ENCODE data around the gene NRG3. TPM values are rescaled to one million over a fixed set of nuclear protein-coding genes. Genes with fewer than 3 reads are reported as not detected.
"Not testable (repeated sequence)": the region's sequence is repeated elsewhere in the genome, so short reads cannot be mapped to it uniquely, and the experiment has no call there.

Gene NRG3
- polyA plus RNA-seq, 2 donors, result 0.01 to 0.04 TPM

GRCh38 chr10:82040336-82040735 is 165.3 kb downstream of the NRG3 start:
- Histone ChIP-seq H3K4me1 (ENCODE audit: control insufficient read depth in 2 of 2, insufficient read depth in 2 of 2, low read length in 1 of 2) (no peaks in the 10 kb centered on the region), H3K27me3 (ENCODE audit: control insufficient read depth in 1 of 2, insufficient read depth in 2 of 2, low read length in 2 of 2) (no peaks in the 10 kb centered on the region), H3K27ac (ENCODE audit: low read depth in 2 of 2, low read length in 1 of 2) (no peak overlapping the region), H3K4me3 (ENCODE audit: low read depth in 1 of 2, low read length in 2 of 2) (no peak overlapping the region), H3K36me3 (ENCODE audit: control insufficient read depth in 2 of 2, insufficient read depth in 2 of 2, low read length in 1 of 2) (no peaks in the 10 kb centered on the region), H3K9me3 (ENCODE audit: control insufficient read depth in 2 of 2, insufficient read depth in 1 of 2, low read depth in 1 of 2, low read length in 1 of 2) (peaks cover 0 to 2% of the 10 kb centered on the region in 2 donors)
- WGBS, 2 donors, result 85 to 87% methylated on average over 1 of the region's 1 CpG

GRCh38 chr10:82041018-82041417 is 166.0 kb downstream of the NRG3 start:
- H3K4me1 ChIP-seq (ENCODE audit: control insufficient read depth in 2 of 2, insufficient read depth in 2 of 2, low read length in 1 of 2), result no peaks in the 10 kb centered on the region
- H3K4me3 ChIP-seq (ENCODE audit: low read depth in 1 of 2, low read length in 2 of 2), result no peak overlapping the region
- no peaks in the 10 kb centered on the region for H3K36me3 ChIP-seq (ENCODE audit: control insufficient read depth in 2 of 2, insufficient read depth in 2 of 2, low read length in 1 of 2)
- H3K27ac ChIP-seq (ENCODE audit: low read depth in 2 of 2, low read length in 1 of 2), result no peak overlapping the region
- 94 to 97% methylated on average over 2 of the region's 2 CpGs for WGBS, 2 donors
- H3K9me3 ChIP-seq (ENCODE audit: control insufficient read depth in 2 of 2, insufficient read depth in 1 of 2, low read depth in 1 of 2, low read length in 1 of 2), result peaks cover 0 to 2% of the 10 kb centered on the region in 2 donors
- H3K27me3 ChIP-seq (ENCODE audit: control insufficient read depth in 1 of 2, insufficient read depth in 2 of 2, low read length in 2 of 2), result no peaks in the 10 kb centered on the region

- Histone ChIP-seq H3K4me1 (ENCODE audit: control insufficient read depth in 2 of 2, insufficient read depth in 2 of 2, low read length in 1 of 2) (no peaks in the 10 kb centered on the region), H3K4me3 (ENCODE audit: low read depth in 1 of 2, low read length in 2 of 2) (no peak overlapping the region), H3K36me3 (ENCODE audit: control insufficient read depth in 2 of 2, insufficient read depth in 2 of 2, low read length in 1 of 2) (no peaks in the 10 kb centered on the region), H3K27me3 (ENCODE audit: control insufficient read depth in 1 of 2, insufficient read depth in 2 of 2, low read length in 2 of 2) (no peaks in the 10 kb centered on the region), H3K9me3 (ENCODE audit: control insufficient read depth in 2 of 2, insufficient read depth in 1 of 2, low read depth in 1 of 2, low read length in 1 of 2) (no peaks in the 10 kb centered on the region), H3K27ac (ENCODE audit: low read depth in 2 of 2, low read length in 1 of 2) (no peak overlapping the region)
- WGBS, 2 donors, result 88 to 96% methylated on average over 1 of the region's 1 CpG
Observed at GRCh38 chr10:82056391-82056790, 181.4 kb downstream of the NRG3 start.

GRCh38 chr10:82067192-82067591 is 192.2 kb downstream of the NRG3 start:
- not testable (repeated sequence) for H3K27me3 ChIP-seq (ENCODE audit: control insufficient read depth in 1 of 2, insufficient read depth in 2 of 2, low read length in 2 of 2); H3K36me3 ChIP-seq (ENCODE audit: control insufficient read depth in 2 of 2, insufficient read depth in 2 of 2, low read length in 1 of 2); H3K4me1 ChIP-seq (ENCODE audit: control insufficient read depth in 2 of 2, insufficient read depth in 2 of 2, low read length in 1 of 2); H3K9me3 ChIP-seq (ENCODE audit: control insufficient read depth in 2 of 2, insufficient read depth in 1 of 2, low read depth in 1 of 2, low read length in 1 of 2); H3K4me3 ChIP-seq (ENCODE audit: low read depth in 1 of 2, low read length in 2 of 2); H3K27ac ChIP-seq (ENCODE audit: low read depth in 2 of 2, low read length in 1 of 2)
- WGBS, 2 donors, result 86 to 89% methylated on average over 6 of the region's 6 CpGs

- no peaks in the 10 kb centered on the region for H3K4me1 ChIP-seq (ENCODE audit: control insufficient read depth in 2 of 2, insufficient read depth in 2 of 2, low read length in 1 of 2)
- H3K27ac ChIP-seq (ENCODE audit: low read depth in 2 of 2, low read length in 1 of 2), result no peak overlapping the region
- no peaks in the 10 kb centered on the region for H3K36me3 ChIP-seq (ENCODE audit: control insufficient read depth in 2 of 2, insufficient read depth in 2 of 2, low read length in 1 of 2)
- 63 to 73% methylated on average over 2 of the region's 2 CpGs for WGBS, 2 donors
- H3K9me3 ChIP-seq (ENCODE audit: control insufficient read depth in 2 of 2, insufficient read depth in 1 of 2, low read depth in 1 of 2, low read length in 1 of 2), result no peaks in the 10 kb centered on the region
- no peak overlapping the region for H3K4me3 ChIP-seq (ENCODE audit: low read depth in 1 of 2, low read length in 2 of 2)
- H3K27me3 ChIP-seq (ENCODE audit: control insufficient read depth in 1 of 2, insufficient read depth in 2 of 2, low read length in 2 of 2), result no peaks in the 10 kb centered on the region
Observed at GRCh38 chr10:82068501-82068900, 193.5 kb downstream of the NRG3 start.

- Histone ChIP-seq H3K27me3 (ENCODE audit: control insufficient read depth in 1 of 2, insufficient read depth in 2 of 2, low read length in 2 of 2) (no peaks in the 10 kb centered on the region), H3K36me3 (ENCODE audit: control insufficient read depth in 2 of 2, insufficient read depth in 2 of 2, low read length in 1 of 2) (no peaks in the 10 kb centered on the region), H3K4me1 (ENCODE audit: control insufficient read depth in 2 of 2, insufficient read depth in 2 of 2, low read length in 1 of 2) (no peaks in the 10 kb centered on the region), H3K27ac (ENCODE audit: low read depth in 2 of 2, low read length in 1 of 2) (no peak overlapping the region), H3K9me3 (ENCODE audit: control insufficient read depth in 2 of 2, insufficient read depth in 1 of 2, low read depth in 1 of 2, low read length in 1 of 2) (no peaks in the 10 kb centered on the region), H3K4me3 (ENCODE audit: low read depth in 1 of 2, low read length in 2 of 2) (no peak overlapping the region)
- WGBS, 2 donors, result 61 to 74% methylated on average over 2 of the region's 2 CpGs
Observed at GRCh38 chr10:82071231-82071630, 196.2 kb downstream of the NRG3 start.

- H3K9me3 ChIP-seq (ENCODE audit: control insufficient read depth in 2 of 2, insufficient read depth in 1 of 2, low read depth in 1 of 2, low read length in 1 of 2), result no peaks in the 10 kb centered on the region
- H3K4me3 ChIP-seq (ENCODE audit: low read depth in 1 of 2, low read length in 2 of 2), result no peak overlapping the region
- no peaks in the 10 kb centered on the region for H3K27me3 ChIP-seq (ENCODE audit: control insufficient read depth in 1 of 2, insufficient read depth in 2 of 2, low read length in 2 of 2)
- no peaks in the 10 kb centered on the region for H3K4me1 ChIP-seq (ENCODE audit: control insufficient read depth in 2 of 2, insufficient read depth in 2 of 2, low read length in 1 of 2)
- H3K27ac ChIP-seq (ENCODE audit: low read depth in 2 of 2, low read length in 1 of 2), result no peak overlapping the region
- WGBS, 2 donors, result 73 to 87% methylated on average over 4 of the region's 4 CpGs
- H3K36me3 ChIP-seq (ENCODE audit: control insufficient read depth in 2 of 2, insufficient read depth in 2 of 2, low read length in 1 of 2), result no peaks in the 10 kb centered on the region
Observed at GRCh38 chr10:82072124-82072523, 197.1 kb downstream of the NRG3 start.

GRCh38 chr10:82075605-82076004 is 200.6 kb downstream of the NRG3 start:
- 64 to 71% methylated on average over 3 of the region's 3 CpGs for WGBS, 2 donors
- H3K4me3 ChIP-seq (ENCODE audit: low read depth in 1 of 2, low read length in 2 of 2), result no peak overlapping the region
- no peaks in the 10 kb centered on the region for H3K4me1 ChIP-seq (ENCODE audit: control insufficient read depth in 2 of 2, insufficient read depth in 2 of 2, low read length in 1 of 2)
- no peaks in the 10 kb centered on the region for H3K27me3 ChIP-seq (ENCODE audit: control insufficient read depth in 1 of 2, insufficient read depth in 2 of 2, low read length in 2 of 2)
- H3K27ac ChIP-seq (ENCODE audit: low read depth in 2 of 2, low read length in 1 of 2), result no peak overlapping the region
- H3K36me3 ChIP-seq (ENCODE audit: control insufficient read depth in 2 of 2, insufficient read depth in 2 of 2, low read length in 1 of 2), result no peaks in the 10 kb centered on the region
- no peaks in the 10 kb centered on the region for H3K9me3 ChIP-seq (ENCODE audit: control insufficient read depth in 2 of 2, insufficient read depth in 1 of 2, low read depth in 1 of 2, low read length in 1 of 2)

- no peak overlapping the region for H3K4me3 ChIP-seq (ENCODE audit: low read depth in 1 of 2, low read length in 2 of 2)
- 83 to 88% methylated on average over 2 of the region's 2 CpGs for WGBS, 2 donors
- H3K9me3 ChIP-seq (ENCODE audit: control insufficient read depth in 2 of 2, insufficient read depth in 1 of 2, low read depth in 1 of 2, low read length in 1 of 2), result peaks cover 0 to 3% of the 10 kb centered on the region in 2 donors
- H3K36me3 ChIP-seq (ENCODE audit: control insufficient read depth in 2 of 2, insufficient read depth in 2 of 2, low read length in 1 of 2), result no peaks in the 10 kb centered on the region
- H3K4me1 ChIP-seq (ENCODE audit: control insufficient read depth in 2 of 2, insufficient read depth in 2 of 2, low read length in 1 of 2), result no peaks in the 10 kb centered on the region
- no peak overlapping the region for H3K27ac ChIP-seq (ENCODE audit: low read depth in 2 of 2, low read length in 1 of 2)
- no peaks in the 10 kb centered on the region for H3K27me3 ChIP-seq (ENCODE audit: control insufficient read depth in 1 of 2, insufficient read depth in 2 of 2, low read length in 2 of 2)
Observed at GRCh38 chr10:82084496-82084895, 209.5 kb downstream of the NRG3 start.

GRCh38 chr10:82084904-82085303 is 209.9 kb downstream of the NRG3 start:
- 78% methylated on average over 7 of the region's 7 CpGs for WGBS, 2 donors
- H3K27ac ChIP-seq (ENCODE audit: low read depth in 2 of 2, low read length in 1 of 2), result no peak overlapping the region
- no peaks in the 10 kb centered on the region for H3K36me3 ChIP-seq (ENCODE audit: control insufficient read depth in 2 of 2, insufficient read depth in 2 of 2, low read length in 1 of 2)
- no peaks in the 10 kb centered on the region for H3K27me3 ChIP-seq (ENCODE audit: control insufficient read depth in 1 of 2, insufficient read depth in 2 of 2, low read length in 2 of 2)
- H3K4me3 ChIP-seq (ENCODE audit: low read depth in 1 of 2, low read length in 2 of 2), result no peak overlapping the region
- peaks cover 0 to 3% of the 10 kb centered on the region in 2 donors for H3K9me3 ChIP-seq (ENCODE audit: control insufficient read depth in 2 of 2, insufficient read depth in 1 of 2, low read depth in 1 of 2, low read length in 1 of 2)
- H3K4me1 ChIP-seq (ENCODE audit: control insufficient read depth in 2 of 2, insufficient read depth in 2 of 2, low read length in 1 of 2), result no peaks in the 10 kb centered on the region

Measured in esophagus (tissue), 2 donors.